HG02938 (cell line): Measurements from ENCODE around the gene RASGRF2.
"Not testable (repeated sequence)": the region's sequence is repeated elsewhere in the genome, so short reads cannot be mapped to it uniquely, and the experiment has no call there.

Experiments used
- ATAC-seq: cut with Tn5 transposase; IDR thresholded peaks from one replicate; pipeline ENCODE4 v1.9.1; 2021; ENCODE audit warnings: mild to moderate bottlenecking, moderate library complexity; ENCODE audit not compliant: unreplicated experiment

Gene RASGRF2

DNA sequence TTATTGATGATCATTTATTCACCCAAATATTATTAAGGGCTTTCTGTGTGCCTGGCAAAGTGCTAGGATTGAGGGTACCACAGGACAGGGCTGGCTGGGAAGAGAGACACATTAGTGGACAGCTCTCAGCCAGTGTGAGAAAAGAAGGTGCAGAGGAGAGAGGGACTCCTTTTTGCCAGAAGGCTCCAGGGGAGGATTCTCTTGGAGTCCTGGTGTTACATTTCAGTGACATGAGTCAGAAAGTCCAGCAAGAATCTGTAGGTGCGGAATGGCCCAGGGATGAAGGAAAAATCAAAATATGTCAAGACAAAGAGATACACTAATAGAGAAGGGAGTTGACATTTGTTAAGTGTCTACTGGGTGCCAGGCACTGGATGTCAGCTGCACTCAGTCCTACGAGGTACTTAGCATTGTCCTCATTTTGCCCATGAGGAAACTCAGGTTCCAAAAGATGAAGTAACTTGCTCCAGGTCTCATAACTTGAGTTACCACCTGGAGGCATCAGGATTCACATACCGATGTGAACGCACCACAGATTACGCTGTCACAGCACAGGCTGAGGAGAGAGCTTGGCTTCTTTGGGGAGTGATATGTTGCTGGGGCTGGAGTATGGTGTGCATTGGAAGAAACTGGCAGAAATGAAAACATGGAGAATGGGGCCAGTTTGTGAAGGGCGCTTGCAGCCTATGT lies 60.5 kb downstream of the RASGRF2 start:
- ATAC-seq: no peak

DNA sequence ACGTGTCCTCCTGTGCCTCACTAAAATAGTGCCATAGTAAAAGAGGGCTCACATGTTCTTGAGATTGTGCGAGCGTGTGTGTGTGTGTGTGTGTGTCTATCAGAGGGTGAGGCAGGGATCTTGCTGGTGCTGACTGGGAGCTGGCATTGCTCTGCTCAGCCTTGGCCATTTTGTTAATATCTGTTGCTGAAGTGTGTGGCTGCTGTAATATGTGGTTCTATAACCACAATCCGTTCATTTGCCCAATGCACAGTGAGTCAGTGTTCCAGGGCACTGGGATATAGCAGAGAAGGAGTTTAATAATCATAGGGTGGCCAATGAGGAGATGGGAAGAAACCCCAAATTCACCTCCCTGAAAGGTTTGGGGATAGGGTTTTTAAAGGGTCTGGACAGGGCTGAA lies 61.3 kb downstream of the RASGRF2 start:
- ATAC-seq: no peak

DNA sequence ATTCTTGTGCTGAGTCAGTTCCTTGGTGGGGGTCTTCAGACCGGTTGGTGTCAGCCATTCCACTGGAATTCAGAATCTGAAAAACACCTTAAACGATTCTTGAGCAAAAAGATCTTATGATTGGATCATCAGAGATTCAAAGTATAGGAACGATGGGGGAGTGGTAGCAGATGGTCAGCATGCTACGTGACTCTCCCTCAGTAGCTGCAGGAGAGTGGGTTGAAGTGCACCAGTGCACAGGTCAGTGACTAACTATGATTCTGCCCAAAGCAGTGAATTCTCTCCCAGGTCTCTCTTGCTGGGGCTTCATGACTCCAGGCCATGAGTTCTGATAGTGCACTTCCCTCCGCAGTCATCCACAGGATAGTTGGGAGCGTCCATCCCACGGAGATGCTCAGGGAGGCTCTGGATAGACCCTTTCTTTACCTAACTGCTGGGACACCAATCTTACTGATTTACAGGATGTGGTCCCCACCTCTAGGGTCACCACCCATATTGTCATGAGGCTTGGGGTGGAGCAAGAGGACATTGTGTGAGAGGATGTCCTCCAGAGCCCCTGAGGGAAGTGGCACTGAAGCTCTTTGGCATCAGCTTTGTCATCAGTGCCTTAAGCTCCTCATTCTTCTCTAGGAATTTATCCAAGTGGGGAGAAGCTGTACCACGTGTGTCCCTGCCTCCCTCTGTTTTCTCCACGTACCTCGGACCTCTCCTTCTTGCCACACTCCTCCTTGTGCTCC lies 62.0 kb downstream of the RASGRF2 start:
- ATAC-seq: no peak

DNA sequence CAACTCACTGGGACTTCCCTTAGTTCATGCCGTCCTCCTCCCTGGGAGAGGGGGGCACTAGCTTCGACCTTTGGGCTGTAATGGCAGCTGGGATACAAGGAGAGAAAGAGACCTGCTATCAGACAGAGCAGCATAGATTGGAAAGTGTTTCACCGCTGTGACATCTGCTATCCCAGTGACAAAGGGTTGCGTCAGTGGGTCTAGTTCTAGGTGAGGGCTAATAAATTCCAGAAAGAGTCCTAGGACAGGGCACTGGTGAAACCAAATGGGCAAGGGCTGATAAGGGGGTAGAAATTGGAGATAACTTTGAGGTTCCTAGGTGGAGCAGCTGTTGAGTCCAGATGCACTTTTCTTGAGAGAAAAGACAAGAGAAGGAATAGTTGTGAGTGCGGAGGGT lies 62.5 kb downstream of the RASGRF2 start:
- no peak for ATAC-seq

DNA sequence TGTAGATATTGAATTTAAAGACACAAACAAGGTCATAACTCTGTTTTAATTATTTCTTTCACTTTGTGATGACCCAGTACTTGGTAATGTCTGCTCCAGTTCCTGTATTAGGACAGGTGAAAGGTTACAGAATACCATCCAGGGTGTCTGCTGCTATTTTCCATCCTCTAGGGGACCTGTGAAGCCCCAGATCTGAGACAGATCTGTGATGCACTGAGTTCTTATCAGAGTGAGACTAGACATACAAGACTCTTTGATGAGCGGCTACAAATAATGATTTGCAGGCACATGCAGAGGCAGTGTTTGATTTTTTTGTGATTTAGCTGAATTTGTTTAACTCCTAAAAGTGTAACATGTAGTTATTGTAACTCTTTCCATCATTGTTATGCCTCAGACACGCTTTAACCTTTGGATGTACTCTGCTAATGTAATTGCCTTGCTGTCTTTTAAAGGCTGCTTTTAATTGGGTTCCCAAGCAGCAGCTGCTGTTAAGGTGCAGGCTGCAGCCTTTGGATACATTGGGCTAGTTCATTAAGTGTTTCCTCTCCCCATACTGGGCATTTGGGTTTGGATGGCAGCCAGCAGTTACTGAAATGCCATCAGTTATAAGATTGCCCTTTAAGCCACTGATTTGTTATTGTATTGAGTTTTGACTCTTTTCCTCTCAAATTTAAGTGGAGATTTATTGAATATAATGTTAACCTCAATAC lies 63.3 kb downstream of the RASGRF2 start:
- no peak for ATAC-seq

DNA sequence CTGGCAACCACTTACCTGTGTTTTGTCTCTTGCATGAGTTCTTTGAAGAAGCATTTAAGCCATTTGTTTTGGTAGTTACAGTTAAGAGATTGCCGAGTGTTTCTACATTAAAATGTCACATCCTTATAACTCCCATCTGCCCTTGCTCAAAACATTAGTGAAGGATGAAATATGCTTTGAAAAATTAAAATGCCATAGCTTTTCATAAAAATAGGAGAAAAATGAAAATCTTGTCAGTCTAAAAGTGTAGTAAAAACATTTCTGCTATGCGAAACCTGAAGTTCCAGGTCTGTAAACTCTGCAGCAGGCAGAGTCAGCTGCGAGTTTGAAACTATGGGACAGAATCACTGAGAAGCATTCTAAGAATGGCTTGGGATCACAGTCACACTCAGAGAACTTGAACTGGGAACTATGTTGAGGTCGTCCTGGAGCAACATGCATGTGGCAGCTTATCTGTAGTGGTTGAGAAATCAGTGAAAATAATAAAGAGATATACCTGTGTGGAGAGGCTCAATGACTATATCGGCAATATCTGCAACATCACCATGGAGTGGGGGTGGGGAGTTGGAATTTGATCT lies 67.4 kb downstream of the RASGRF2 start:
- ATAC-seq: no peak

DNA sequence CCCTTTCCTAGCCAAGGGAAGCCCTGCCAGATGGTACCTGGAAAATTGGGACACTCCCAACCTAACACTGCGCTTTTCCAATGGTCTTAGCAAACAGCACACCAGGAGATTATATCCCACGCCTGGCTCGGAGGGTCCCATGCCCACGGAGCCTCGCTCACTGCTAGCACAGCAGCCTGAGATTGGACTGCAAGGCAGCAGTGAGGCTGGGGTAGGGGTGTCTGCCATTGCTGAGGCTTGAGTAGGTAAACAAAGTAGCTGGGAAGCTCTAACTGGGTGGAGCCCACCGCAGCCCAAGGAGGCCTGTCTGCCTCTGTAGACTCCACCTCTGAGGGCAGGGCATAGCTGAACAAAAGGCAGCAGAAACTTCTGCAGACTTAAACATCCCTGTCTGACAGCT lies 68.7 kb downstream of the RASGRF2 start:
- ATAC-seq: not testable (repeated sequence)

DNA sequence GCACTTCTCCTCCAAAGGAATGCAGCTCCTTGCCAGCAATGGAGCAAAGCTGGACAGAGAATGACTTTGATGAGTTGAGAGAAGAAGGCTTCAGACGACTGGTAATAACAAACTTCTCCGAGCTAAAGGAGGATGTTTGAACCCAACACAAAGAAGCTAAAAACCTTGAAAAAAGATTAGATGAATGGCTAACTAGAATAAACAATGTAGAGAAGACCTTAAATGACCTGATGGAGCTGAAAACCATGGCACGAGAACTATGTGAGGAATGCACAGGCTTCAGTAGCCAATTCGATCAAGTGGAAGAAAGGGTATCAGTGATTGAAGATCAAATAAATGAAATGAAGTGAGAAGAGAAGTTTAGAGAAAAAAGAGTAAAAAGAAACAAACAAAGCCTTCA lies 69.6 kb downstream of the RASGRF2 start:
- ATAC-seq: not testable (repeated sequence)

DNA sequence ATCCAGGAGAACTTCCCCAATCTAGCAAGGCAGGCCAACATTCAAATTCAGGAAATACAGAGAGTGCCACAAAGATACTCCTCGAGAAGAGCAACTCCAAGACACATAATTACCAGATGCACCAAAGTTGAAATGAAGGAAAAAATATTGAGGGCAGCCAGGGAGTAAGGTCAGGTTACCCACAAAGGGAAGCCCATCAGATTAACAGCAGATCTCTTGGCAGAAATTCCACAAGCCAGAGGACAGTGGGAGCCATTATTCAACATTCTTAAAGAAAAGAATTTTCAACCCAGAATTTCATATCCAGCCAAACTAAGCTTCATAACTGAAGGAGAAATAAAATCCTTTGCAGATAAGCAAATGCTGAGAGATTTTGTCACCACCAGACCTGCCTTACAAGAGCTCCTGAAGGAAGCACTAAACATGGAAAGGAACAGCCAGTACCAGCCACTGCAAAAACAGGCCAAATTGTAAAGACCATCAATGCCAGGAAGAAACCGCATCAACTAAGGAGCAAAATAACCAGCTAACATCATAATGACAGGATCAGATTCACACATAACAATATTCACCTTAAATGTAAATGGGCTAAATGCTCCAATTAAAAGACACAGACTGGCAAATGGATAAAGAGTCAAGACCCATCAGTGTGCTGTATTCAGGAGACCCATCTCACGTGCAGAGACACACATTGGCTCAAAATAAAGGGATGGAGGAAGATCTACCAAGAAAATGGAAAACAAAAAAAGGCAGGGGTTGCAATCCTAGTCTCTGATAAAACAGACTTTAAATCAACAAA lies 70.3 kb downstream of the RASGRF2 start:
- not testable (repeated sequence) for ATAC-seq

DNA sequence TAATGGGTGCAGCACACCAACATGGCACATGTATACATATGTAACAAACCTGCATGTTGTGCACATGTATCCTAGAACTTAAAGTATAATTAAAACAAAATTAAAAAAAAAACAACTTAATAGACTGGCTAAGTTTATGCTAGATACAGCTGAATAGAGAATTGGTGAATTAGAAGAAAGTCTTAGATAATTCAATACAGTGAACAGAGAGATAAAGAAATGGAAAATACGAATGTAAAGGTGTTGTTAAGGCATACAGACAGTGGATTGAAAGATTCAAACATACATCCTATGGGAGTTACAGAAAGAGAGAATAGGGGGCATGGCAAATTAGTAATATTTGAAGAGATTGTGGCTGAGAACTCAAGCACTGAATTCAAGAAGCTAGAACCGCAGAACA lies 75.4 kb downstream of the RASGRF2 start:
- no peak for ATAC-seq

DNA sequence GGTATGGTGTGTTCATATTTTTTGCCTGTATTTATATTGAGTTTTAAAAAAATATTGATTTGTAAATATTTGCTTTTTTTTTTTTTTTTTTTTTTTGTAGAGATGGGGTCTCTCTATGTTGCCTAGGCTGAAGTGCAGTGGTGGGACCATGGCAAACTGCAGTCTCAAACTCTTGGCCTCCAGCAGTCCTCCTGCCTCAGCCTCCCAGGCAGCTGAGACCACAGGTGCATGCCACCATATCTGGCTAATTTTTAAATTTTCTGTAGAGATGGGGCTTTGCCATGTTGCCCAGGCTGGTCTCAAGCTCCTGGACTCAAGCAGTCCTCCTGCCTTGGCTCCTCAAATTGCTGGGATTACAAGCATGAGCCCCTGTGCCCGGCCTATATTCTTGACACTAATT lies 78.3 kb downstream of the RASGRF2 start:
- no peak for ATAC-seq

DNA sequence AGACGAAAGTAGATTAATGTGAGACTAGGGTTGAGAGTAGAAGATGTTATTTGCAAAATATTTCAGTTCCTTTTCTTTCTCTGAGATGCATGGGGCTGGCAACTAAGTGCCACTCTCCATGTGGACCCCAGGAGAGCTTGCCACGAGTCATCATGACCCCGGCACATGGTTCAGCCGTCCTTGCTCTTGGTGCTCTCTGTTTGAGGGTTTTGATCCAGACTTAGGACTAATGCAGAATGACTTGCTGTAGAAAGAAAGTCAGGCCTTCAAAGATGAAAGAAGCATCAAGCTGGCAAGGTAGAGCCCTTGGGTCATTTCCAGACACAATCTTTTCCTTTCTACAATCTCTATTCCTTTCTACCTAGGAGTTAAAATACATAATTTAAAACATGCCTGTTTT lies 84.7 kb downstream of the RASGRF2 start:
- ATAC-seq: no peak

DNA sequence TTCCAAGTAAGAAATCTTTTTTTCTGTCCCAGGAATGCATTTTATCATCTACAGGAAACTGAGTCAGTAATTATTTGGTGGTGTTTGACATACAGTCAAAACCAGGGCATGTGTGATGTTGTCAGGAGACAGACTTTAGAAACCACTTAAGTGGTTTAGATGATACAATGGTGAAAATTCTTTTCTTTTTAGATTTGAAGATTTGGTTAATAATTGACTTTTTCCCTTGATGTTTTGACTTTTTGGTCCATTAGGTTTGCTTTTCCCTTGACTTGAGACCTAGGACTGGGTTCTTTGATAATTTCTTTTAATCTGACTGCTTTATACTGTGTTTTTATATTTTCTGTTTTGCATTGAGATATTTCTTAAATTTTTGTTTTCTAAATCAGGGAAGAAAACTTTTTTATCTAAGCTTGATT lies 85.2 kb downstream of the RASGRF2 start:
- ATAC-seq: no peak

DNA sequence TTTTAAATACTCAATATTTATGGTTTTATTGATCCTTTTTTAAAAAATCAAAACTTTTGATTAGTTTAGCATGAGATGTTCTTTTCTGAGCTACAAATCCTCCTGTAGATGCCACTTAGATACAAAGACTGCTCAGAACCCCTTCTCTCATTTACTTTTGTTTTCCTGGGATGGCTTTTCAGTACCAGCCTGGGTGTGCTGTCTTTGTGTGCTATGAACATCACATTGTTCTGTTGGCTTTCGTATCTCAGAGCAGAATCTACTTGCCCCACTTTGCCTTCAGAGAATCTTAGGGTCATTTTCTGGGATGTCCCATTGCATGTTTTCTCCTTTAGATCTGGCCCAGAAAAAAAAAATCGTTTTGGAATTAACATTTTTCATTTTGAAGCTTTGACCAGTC lies 85.9 kb downstream of the RASGRF2 start:
- ATAC-seq: no peak

DNA sequence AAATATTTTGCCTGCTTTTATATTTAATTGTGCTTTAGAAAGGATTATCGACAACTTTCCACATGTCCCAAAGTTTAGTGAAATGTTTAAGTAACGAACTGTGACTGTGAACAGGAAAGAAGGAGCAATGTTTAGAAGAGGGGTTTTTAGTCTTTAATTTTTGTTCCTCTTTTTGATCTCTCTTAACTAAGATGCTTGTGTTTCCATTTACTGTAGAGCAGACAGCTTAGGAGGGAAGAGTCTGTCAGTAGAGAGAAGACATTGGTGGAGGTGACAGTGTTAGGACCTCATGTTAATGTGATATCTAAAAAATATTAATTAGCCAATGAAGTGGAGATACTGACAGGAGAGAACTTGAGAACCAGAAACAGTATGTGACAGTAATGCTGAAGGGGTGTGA lies 92.2 kb downstream of the RASGRF2 start:
- ATAC-seq: no peak

DNA sequence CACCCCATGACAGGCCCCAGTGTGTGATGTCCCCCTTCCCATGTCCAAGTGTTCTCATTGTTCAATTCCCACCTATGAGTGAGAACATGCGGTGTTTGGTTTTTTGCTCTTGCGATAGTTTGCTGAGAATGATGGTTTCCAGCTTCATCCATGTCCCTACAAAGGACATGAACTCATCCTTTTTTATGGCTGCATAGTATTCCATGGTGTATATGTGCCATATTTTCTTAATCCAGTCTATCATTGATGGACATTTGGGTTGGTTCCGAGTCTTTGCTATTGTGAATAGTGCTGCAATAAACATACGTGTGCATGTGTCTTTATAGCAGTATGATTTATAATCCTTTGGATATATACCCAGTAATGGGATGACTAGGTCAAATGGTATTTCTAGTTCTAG lies 93.1 kb downstream of the RASGRF2 start:
- ATAC-seq: not testable (repeated sequence)

DNA sequence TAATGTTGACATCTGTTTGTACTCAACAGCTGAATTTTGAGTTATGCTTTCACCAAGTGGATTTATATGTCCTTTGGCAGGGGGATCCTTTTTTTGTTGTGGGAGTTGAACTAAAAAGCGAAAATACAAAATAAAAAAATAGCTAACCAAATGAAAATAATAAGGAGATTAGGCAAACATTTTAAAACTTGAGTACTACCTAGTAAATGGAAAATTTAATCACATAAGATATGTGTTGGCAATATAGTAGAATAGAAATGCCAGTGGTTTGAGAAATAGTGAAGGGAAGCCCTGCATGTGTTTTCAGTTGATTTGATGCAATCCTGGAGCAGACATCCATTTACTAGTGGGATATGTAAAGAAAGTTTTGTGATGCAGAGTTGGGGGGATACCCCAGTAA lies 98.0 kb downstream of the RASGRF2 start:
- no peak for ATAC-seq

DNA sequence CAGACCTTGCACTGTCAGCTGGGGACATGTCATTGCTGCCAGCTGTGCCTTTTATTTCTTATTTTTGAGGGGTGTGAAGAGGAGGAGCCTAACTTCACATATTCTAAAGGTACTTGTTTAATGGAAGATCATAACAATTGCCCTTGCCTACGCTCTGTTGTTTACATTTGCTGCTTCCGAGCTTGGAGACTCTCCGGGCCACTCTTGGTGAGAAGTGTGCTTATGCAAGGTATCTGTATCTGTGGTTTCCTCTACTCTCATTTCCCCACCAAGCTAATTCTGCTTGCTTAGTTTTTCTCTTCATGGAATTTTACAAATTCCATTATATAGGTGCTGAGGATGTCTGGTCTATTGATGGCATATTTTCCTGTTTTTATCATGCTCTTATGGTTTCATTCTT lies 105.3 kb downstream of the RASGRF2 start:
- no peak for ATAC-seq

DNA sequence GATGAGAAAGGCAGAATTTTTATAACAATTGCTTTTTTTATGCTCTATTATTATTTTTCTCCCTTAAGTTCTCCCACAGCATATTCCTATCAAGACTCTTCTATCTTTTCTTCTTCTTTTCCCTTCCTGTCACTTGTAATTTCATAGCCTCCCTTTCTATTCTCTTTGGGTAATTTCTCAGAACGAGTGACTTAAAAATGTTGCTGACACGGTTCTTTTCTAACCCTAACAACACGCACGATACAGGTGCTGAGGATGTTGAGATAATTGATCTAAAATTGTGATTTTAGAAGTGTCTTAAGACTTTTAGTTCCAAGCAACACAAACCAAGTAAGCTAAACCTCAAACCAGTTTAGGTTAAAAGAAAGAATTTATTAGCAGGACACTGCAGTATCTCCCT lies 105.9 kb downstream of the RASGRF2 start:
- no peak for ATAC-seq

DNA sequence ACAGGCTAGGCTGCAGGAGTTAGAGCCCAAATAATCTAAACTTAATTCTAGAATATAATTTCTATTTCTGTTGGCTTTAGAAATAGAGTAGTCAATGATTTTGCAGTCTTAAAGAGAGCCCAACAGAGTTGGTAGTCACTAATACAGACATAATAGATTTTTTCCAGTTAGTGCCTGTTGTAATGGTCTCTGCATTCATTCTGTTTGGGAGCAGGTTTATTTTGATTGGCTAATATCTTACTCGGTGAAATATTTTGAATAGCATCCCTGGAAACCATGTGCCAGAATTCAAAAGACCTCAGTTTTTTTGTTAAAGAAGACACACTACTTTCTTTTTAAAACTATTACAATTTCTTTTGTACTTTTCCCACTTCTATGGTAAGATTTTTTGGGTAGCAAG lies 107.2 kb downstream of the RASGRF2 start:
- ATAC-seq: no peak

DNA sequence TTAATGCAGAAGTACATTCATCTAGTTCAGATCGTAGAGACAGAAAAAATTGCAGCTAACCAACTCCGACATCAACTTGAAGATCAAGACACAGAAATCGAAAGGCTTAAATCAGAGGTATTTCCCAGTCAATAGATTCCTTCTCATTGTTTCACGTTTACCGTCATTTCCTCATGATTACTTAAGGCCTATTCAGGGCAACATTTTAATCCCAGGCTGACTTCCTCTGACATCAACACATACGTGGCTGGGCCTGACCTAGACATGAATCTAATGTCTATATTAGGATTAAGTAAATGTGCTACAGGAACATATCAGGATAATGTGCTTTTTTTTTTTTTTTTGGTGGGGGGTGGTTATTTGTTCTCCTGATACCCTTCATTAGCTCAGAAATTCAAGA lies 107.9 kb downstream of the RASGRF2 start:
- no peak for ATAC-seq
